HG02763 (cell line): ENCODE data around the gene TMEM253.

Experiments
- ATAC-seq: cut with Tn5 transposase; IDR thresholded peaks from one replicate; pipeline ENCODE4 v1.9.1; 2021; ENCODE audit warnings: mild to moderate bottlenecking, moderate library complexity; ENCODE audit not compliant: unreplicated experiment

The TMEM253 gene

DNA sequence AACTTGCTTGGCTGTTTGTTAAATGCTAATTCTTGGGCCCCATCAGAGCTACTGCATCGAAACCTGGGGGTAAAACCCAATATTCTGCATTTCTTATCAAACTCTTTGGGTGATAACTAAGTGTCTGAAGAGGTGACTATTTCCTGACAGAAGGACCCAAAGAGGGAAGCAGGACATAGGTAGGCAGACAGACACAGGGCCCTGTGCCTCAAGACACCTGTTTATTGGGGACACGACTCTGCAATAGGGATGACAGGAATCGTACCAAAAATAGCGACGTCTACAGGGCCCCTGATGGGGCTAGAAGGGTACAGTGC is 11.0 kb upstream of the TMEM253 start:
- no peak for ATAC-seq

- ATAC-seq: no peak
Measured at GRCh38 chr14:21090194-21090939, 10.5 kb upstream of the TMEM253 start.

GRCh38 chr14:21090940-21091663 is 9.8 kb upstream of the TMEM253 start:
- no peak for ATAC-seq

DNA sequence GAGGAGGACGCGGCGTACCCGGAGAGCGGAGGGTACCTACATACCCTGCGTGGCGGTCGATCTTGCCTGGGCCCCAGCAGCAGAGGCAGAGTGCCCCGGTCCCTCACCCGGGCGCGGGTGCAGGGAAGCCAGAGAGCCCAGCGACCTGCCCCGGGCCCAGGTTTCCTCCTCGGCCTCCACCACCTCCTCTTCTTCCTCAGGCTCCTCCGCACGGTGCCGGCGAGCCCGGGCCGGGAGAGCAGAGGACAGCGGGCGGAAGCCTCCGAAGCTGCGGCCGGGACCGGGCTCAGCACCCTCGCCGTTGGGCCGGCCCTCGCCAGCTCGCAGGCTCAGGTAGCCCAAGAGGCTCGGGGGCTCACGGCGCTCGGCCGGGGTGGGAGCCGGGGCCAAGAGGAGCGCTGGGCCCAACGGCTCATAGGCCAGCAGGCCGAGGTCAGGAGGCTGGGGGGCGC is 9.0 kb upstream of the TMEM253 start:
- ATAC-seq: no peak

DNA sequence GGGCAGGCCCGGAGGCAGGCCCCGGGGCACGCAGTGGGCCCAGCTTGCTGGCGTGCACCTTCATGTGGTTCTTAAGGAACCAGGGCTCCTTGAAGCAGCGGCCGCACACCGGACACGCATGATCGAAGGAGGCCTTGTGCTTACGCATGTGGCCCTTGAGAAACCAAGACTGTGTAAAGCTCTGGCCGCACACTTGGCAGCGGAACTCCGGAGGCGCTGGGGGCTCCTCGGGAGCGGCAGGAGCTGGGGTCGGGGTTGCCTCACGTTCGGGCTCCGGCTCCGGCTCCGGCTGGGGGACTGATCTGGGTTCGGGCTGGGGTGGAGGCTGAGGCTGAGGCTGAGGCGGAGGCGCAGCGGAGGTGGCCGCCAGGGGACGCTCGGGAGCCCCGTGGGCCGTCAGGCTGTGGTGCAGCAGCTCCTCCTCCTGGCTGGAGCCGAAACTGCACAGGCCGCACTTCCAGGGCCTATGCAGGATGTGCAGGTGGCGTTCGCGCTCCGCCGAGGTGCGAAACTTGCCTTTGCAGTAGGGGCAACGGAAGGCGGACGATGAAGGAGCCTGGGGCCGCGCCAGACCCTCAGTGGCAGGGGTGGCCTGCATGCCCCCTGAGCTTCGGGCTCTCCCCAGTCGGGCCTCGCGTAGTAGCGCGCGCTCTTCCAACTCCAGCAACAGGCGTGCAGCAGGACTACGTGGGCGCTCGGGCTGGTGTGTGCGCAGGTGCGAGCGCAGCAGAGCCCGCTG is 8.4 kb upstream of the TMEM253 start:
- peak; percentile 86 for ATAC-seq

DNA sequence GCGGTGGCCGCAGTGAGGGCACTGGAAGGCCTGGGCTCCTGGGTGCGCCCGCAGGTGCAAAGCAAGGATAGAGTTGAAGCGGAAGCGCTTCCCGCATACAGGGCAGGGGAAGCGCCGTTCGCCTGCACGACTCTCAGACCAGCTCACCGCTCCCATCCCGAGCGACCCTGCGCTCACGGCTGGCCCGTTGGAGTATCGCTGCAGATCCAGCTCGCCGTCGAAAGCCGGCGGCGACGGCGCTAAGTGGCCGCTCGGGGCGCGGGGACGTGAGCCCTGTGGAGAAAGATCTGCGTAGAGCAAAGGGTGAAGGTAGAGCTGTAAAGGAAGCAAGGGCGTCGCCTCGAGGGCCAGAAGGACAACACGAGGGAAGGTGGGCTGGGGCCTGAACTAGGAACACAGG is 7.8 kb upstream of the TMEM253 start:
- no peak for ATAC-seq

DNA sequence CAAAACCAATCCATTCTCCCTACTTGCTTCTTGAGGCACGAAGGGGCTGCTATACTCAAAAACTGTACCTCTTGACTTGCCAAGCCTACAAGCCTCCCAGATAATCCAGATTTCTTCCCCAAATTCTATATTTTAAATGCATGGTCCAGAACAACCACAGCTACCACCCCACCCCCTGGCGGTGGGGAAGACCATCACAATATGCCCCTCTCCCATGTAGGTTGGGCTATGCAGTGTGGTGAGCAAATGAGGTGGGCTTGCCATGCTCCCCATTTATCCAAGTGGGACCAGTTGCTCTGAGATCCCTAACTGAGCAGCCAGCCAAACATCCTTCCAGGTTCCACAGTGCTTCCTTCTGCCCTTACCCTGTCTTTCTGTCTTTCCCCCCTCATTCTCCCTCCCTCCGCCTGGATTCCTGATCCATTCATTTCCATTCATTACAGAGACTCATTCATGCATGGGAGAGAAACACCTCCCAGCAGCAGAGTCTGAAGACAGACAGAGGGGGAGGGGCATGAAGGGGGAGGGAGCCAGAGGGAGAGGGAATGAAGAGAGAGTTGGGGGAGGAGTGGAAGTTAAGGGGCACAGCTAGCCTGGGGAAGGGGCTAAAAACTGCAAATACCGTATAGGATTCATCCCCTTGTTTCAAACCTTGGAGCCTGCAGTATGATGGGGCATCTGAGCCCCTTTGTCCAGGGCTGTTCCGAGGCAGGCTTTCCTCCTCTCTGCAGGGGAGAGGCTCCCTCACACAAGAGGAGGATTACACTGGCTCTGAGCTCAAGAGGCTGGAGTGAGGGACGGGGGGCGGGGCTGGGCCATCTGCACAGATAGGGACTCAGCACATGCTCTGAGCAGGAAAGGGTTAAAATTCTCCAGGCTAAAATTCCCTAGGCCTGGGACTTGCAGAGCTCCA is 6.8 kb upstream of the TMEM253 start:
- no peak for ATAC-seq

DNA sequence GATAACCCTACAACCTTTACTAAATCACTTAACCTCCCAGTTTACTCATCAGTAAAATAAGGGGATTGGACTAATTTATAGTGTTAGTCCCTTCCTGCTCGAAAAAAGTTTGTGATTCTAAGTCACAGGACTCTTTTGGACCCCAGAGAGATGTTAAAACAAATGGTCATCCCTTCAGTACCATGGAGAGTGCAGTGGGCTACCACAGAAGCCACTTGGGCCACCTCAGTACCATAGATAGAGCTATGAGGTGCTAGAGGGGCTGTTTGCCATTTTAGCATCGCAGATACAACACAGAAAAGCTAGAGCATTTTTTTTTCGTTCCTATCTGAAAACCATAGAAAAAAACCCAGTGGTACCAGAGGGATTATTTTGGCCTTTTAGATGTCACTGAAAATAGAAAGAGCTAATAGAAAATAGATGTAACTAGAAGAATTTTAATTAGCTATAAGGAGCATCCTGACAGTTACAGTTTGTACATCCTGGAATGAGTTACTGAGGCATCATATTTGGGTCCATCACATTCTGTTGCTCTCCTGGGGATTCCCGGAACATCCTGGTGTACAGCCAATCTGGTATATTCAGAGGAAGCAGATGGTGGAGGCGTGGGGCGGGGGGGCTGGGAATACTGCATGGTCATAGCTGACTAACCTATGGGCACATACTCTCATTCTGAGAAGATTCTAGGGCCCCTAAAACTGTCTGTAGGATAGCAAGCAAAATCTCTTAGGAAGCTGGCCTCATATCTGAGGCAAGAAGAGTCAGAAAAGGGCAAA is 5.2 kb upstream of the TMEM253 start:
- no peak for ATAC-seq

DNA sequence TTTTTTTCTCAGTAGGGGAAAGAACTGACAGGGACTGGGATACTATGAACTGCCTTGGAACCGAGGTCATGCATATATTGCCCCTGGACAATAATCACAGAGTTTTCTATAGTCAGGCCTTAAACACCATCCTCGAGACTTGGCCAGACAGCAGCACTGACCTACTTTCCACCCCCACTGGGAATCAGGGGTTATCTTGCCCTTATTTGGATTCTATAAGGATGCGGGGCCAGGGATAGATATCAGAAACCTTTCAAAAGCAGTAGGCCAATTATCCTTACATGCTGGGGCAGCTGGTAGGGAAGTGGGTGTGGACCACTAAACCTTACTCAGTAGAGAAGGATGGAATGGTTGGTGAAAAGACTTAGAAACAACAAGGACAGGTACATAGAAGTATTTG is 4.4 kb upstream of the TMEM253 start:
- ATAC-seq: no peak

DNA sequence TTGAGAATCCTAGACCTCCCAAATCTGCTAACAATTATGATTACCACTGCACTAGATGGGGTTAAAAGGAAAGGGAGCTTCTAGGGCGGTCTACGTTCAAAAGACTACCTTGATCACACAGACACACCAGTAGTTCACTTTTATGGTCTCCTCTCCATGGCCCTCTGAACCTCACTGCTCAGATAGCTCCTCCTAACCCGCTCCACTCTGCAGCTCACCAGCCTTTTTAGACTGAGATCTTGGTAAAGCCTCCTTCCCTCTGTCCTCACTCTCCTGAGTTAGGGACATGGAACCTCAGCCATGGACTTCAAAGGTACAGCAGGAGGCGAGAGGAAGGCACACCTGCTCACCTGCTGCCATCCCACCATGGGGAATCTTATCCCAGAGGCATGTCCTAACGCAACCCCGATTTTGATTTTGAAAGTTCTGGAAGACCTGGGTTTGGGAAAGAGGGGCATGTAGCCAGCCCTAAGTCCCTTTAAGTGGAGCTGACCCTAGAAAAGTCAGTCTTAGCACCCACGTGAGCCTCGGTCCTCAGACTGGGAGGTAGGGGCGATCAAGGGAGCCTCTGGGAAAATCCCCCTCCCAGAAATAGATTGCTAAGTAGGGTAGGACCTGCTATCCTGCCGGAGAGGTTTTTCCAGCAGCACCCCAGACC is 3.8 kb upstream of the TMEM253 start:
- ATAC-seq: no peak

- no peak for ATAC-seq
Measured at GRCh38 chr14:21097636-21098075, 3.2 kb upstream of the TMEM253 start.

DNA sequence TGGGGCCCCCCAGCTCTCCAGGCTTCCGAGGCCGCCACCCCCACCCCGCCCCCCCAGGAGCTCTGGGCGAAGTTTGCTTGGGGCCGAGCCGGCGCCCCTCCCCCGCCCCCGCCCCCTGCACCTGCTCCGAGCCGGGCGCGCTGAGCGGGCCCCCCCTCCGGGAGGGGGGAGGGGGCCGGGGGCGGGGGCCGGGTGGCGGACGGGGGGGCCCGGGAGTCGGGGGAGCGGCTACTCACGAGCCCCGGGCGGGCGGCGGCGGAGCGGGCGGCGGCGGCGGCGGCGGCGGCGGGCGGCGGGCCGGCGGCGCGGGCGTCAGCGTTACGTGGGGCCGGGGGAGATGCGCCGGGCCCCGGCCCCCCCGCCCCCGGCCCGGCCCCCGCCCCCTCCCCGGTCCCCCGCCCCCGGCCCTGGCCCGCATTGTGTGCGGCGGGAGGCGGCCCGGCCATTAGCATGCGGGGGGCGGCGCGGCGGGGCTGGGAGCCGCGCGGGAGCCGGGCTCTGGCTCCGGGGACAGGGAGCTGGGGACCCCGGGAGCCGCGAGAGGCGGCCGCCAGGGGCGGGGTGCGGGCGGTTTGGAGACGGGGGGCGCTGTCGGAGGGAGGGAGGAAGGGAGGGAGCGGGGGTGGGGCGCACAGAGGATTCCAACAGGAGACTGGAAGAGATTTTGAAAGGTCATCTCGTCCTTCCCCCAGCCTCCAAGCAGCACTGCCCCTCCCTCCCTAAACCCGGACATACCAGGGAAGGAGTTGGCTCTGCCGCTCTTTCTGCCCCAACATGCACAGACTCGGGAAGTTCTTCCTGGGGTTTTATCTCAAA is 2.6 kb upstream of the TMEM253 start, which contains the start of gene ZNF219:
ZNF219 (minus strand) TSS at position 580 of the 816 bp plus-strand sequence. CDS start 5,064 bp downstream, outside the sequence.
- no peak for ATAC-seq

DNA sequence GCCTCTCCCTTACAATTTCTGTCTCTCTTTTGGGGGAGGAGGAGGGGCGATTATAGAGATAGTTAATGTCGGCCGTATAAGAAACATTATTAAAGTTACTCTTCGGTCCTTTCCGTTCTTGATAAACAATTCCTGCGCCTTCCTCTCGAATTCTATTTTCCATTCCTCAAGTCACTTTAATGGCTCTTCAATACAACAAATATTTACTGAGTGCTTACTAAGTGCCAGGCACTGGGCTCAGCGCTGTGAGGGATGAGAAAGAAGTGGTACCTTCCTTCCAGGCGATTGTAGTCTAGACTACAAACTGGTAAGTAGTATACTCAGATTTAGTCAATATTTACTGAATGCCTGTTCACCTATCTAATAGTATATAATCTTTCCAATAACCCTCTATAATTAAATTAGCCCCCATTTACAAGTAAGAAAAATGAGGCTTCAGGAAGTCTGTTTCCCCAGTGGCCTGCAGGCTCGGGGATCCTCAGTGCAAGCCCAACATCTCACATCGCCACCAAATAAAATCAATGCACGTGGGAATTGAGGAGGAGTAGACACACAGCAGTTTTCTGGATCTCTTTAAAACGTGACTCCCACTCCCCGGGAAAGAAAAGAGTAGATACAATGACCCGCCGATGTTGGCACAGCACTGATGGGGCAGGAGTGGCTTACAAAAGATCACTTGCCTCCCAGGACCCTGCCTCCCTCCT is 1.8 kb upstream of the TMEM253 start:
- ATAC-seq: no peak

DNA sequence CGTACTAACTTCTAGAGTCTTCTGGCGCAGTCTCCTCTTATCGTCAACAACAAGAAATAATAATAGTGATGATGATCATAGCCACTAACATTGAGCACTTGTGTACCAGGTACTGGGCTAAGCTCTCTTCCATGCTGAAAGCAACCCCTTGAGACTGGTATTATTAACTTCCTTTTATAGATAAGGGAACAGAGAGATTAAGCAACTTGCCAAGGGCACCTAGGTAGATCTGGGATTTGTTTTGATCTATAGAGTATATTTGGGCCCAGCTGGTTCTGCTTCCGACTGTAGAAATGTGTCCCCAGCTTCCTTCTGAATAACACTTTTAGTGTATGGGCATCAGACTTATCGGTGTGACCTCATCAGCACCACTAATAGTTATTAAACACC is 1.3 kb upstream of the TMEM253 start:
- ATAC-seq: no peak

DNA sequence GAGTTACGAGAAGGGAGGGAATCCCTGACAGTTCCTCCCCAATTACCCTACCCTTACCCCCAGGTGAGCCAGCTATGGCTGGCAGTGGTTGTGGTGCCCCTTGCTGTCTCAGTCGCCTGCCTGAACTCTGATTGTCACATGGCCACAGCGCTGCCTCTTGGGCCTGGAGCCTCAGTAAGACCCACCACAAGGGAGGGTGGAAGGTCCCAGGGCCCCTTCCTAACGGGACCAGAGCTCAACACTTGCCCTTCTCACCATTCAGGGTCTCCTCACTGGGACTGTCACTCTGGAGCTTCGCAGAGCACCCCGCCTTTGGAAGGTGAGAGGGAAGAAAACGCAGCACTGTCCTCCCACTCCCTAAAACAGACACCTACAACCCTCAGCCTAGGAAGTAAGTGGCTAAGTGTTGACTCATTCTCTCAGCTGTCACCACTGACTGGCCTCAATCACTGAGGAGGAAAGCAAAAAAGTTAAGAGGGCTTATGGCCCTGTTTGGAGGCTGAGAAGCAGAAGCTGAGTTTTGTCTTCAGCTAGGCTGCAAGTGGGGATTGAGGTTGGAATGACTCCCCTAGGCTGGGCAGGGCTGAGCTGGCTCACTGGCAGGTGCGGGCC is 1.0 kb downstream of the TMEM253 start:
- ATAC-seq: no peak

GRCh38 chr14:21102521-21103410 is 1.9 kb downstream of the TMEM253 start:
- ATAC-seq: no peak

DNA sequence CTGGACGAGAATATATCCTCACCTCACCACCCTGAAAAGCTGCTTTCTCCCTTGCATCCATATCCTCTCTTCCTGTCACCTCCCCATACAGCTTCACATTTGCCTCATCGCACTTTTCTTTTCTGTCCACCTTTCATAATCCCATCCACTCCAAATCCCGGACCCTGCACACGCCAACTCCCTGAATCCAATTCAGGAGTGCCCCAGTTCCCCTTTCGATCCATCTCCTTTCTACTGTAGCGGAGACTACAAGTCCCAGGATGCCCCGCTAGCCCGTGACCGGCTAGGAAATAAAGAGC is 2.5 kb downstream of the TMEM253 start:
- no peak for ATAC-seq
